Right lobe of liver (tissue), 6 donors: Measurements from ENCODE around the gene MED19. TPM values are rescaled to one million over a fixed set of nuclear protein-coding genes. Genes with fewer than 3 reads are reported as not detected.
"Not testable (repeated sequence)": the region's sequence is repeated elsewhere in the genome, so short reads cannot be mapped to it uniquely, and the experiment has no call there.

ENCODE experiments used
- ATAC-seq, 4 donors: fragments of 200-7000 bp; cut with Tn5 transposase; one replicate each; pipeline ENCODE4 v1.9.1; 2020; ENCODE audit warnings: mild to moderate bottlenecking in 4 of 4, moderate library complexity in 4 of 4
- DNase-seq, 3 donors: peaks; one replicate each; pipeline ENCODE4 v3.0.0-alpha.2; 2020
- H3K27ac ChIP-seq, 3 donors: fragments of 200-600 bp; one replicate each; pipeline ENCODE4 v1.8.0; 2022
- H3K27me3 ChIP-seq, 2 donors: fragments of 200-600 bp; one replicate each; pipeline ENCODE4 v1.8.0; 2022
- H3K36me3 ChIP-seq, 4 donors: fragments of 200-600 bp; sonication (generic) in 1 of 4; one replicate each; pipeline versions ENCODE4 v1.5.1 to v1.8.0; 2017 to 2022; ENCODE audit warnings: control low read depth in 1 of 4
- H3K4me1 ChIP-seq, 4 donors: fragments of 200-600 bp; sonication (generic) in 1 of 4; one replicate each; pipeline versions ENCODE4 v1.5.1 to v1.8.0; 2017 to 2022; ENCODE audit warnings: control low read depth in 1 of 4
- H3K4me3 ChIP-seq, 3 donors: fragments of 200-600 bp; one replicate each; pipeline ENCODE4 v1.8.0; 2022
- H3K9me3 ChIP-seq, 4 donors: fragments of 200-600 bp; sonication (generic) in 1 of 4; one replicate each; pipeline versions ENCODE4 v1.5.1 to v1.8.0; 2017 to 2022; ENCODE audit warnings: control low read depth in 1 of 4
- CTCF ChIP-seq, 4 donors: fragments of 200-600 bp in 3 of 4; fragments of 450-650 bp in 1 of 4; IDR thresholded peaks; one replicate each; pipeline versions ENCODE4 v1.5.1 to v1.8.0; 2016 to 2022; ENCODE audit warnings: antibody characterized with exemption in 4 of 4, mild to moderate bottlenecking in 2 of 4
- POLR2A ChIP-seq: fragments of 450-650 bp; IDR thresholded peaks from one replicate; pipeline ENCODE4 v1.6.1; 2017; ENCODE audit warnings: antibody characterized with exemption, mild to moderate bottlenecking
- WGBS: methylation state at CpG from one replicate; pipeline ENCODE4 v1.1.6; 2018; ENCODE audit warnings: low coverage, low lambda C conversion rate; ENCODE audit not compliant: insufficient coverage; ENCODE audit errors: missing lambda C conversion rate; 5-methylcytosine and 5-hydroxymethylcytosine counted together
- intact Hi-C, 2 donors: fragments of 100-400 bp; cut with DNase I; formaldehyde crosslinking; loops; one replicate each; pipeline versions ENCODE4 v1.11.2 to v1.14.1; 2022
- total RNA-seq, 6 experiments: library from RNA; depleted of rRNA in 2 of 6; stranded (reverse); fragments of >200 nt in 2 of 6; fragmentation: NEBNext Ultra II Directional in 3 of 6; extraction: Animal tissue kit (Norgen Biotek cat#: 25700) in 3 of 6; gene quantifications; one replicate each; pipeline versions ENCODE4 v1.1.0 to v1.2.4, GENCODE V29; 2016 to 2023
- donor health status: DM: no; HTN: yes; CAD: no.
- donor health status: DM: no; HTN: no; CAD: no.
- donor health status: DM: no; HTN: no; CAD: no.
- donor health status: DM: no; HTN: yes; CAD: no.
- donor health status: DM: no; HTN: yes; CAD: no.

MED19 gene
- total RNA-seq, 6 experiments from 2014 or later: 5.7 to 8.7 (median 6.3) TPM

GRCh38 chr11:57700425-57700824, 11.6 kb downstream of the MED19 start:
- no peaks in the 10 kb centered on the region for H3K9me3 ChIP-seq
- no peak overlapping the region for H3K27ac ChIP-seq
- H3K27me3 ChIP-seq: no peaks in the 10 kb centered on the region
- WGBS: 41% methylated on average over 3 of the region's 3 CpGs
- ATAC-seq: no peak
- H3K36me3 ChIP-seq: peaks cover 5 to 76% (median 35%) of the 10 kb centered on the region in 4 donors
- DNase-seq: no peak
- intact Hi-C loops: no loop called here
- H3K4me1 ChIP-seq: no peaks in the 10 kb centered on the region
- H3K4me3 ChIP-seq: no peak overlapping the region
- TF ChIP-seq CTCF (IDR thresholded peaks at IDR 0.05) (no peak), POLR2A (no peak)

GRCh38 chr11:57699813-57700212, 12.2 kb downstream of the MED19 start:
- no peak overlapping the region for H3K4me3 ChIP-seq
- ATAC-seq (peak in 1 of 4 donors; percentile 35), DNase-seq (no peak)
- TF ChIP-seq POLR2A (no peak), CTCF (IDR thresholded peaks at IDR 0.05) (no peak)
- H3K27me3 ChIP-seq: no peaks in the 10 kb centered on the region
- 74% methylated on average over 6 of the region's 10 CpGs for WGBS
- H3K27ac ChIP-seq: no peak overlapping the region
- peaks cover 5 to 80% (median 40%) of the 10 kb centered on the region in 4 donors for H3K36me3 ChIP-seq
- H3K9me3 ChIP-seq: no peaks in the 10 kb centered on the region
- no peaks in the 10 kb centered on the region for H3K4me1 ChIP-seq
- intact Hi-C loops: no loop called here

- intact Hi-C loops: no loop called here
Measured at GRCh38 chr11:57698843-57699365, 13.1 kb downstream of the MED19 start.

GRCh38 chr11:57690474-57690873, 21.5 kb downstream of the MED19 start:
- 100% methylated on average over 5 of the region's 5 CpGs for WGBS
- H3K27me3 ChIP-seq, DNase-seq, H3K4me1 ChIP-seq, intact Hi-C loops, ATAC-seq, H3K27ac ChIP-seq, H3K9me3 ChIP-seq, H3K4me3 ChIP-seq: not testable (repeated sequence)
- peaks cover 16 to 93% (median 52%) of the 10 kb centered on the region in 4 donors for H3K36me3 ChIP-seq

More at GRCh38 chr11:57698843-57699365, 13.1 kb downstream of the MED19 start:
- Histone ChIP-seq H3K4me1 (no peaks in the 10 kb centered on the region), H3K27me3 (no peaks in the 10 kb centered on the region), H3K9me3 (no peaks in the 10 kb centered on the region), H3K27ac (no peak overlapping the region), H3K36me3 (peaks cover 12 to 82% (median 46%) of the 10 kb centered on the region in 4 donors), H3K4me3 (no peak overlapping the region)
- WGBS: 77% methylated on average over 5 of the region's 18 CpGs
- peak in 1 of 4 donors; percentile 20 for ATAC-seq
- DNase-seq: no peak
- no peak for TF ChIP-seq POLR2A
- no peak for TF ChIP-seq CTCF (IDR thresholded peaks at IDR 0.05)

- TF ChIP-seq POLR2A (no peak), CTCF (IDR thresholded peaks at IDR 0.05) (no peak)
- intact Hi-C loops: no loop called here
- no peak overlapping the region for H3K27ac ChIP-seq
- H3K27me3 ChIP-seq: no peaks in the 10 kb centered on the region
- no peak for DNase-seq
- no peak overlapping the region for H3K4me3 ChIP-seq
- ATAC-seq: no peak
- no peaks in the 10 kb centered on the region for H3K9me3 ChIP-seq
- peaks cover 0 to 48% (median 3%) of the 10 kb centered on the region in 4 donors for H3K36me3 ChIP-seq
- 89% methylated on average over 1 of the region's 1 CpG for WGBS
- H3K4me1 ChIP-seq: peaks cover 0 to 26% (median 13%) of the 10 kb centered on the region in 4 donors
Measured at GRCh38 chr11:57681168-57681567, 30.8 kb downstream of the MED19 start.
